Dermis microvascular lymphatic vessel endothelial cell (primary cell): ENCODE results near the gene PNMT. TPM values are rescaled to one million over a fixed set of nuclear protein-coding genes. Genes with fewer than 3 reads are reported as not detected.
"Not testable (repeated sequence)": the region's sequence is repeated elsewhere in the genome, so short reads cannot be mapped to it uniquely, and the experiment has no call there.

Experiments
- DNase-seq, 2 donors: peaks; one replicate each; pipeline versions ENCODE4 v3.0.0 to v3.0.0-alpha.2; 2010; ENCODE audit warnings: low read depth in 2 of 2
- total RNA-seq: library from RNA; depleted of rRNA; stranded (reverse); fragments of >200 nt; gene quantifications from 2 replicates; pipeline ENCODE4 v1.2.1, GENCODE V29; 2014

The PNMT gene
- total RNA-seq, 1 donor from 2014 or later, result 1.2 TPM

- no peak for DNase-seq
These were observed 16.3 kb downstream of the PNMT start for GRCh38 chr17:39684369-39685192.

GRCh38 chr17:39687101-39687545 is 18.9 kb downstream of the PNMT start:
- no peak for DNase-seq

- peak; percentile 68 to 88 for DNase-seq
These were observed 19.6 kb downstream of the PNMT start, which contains the start of gene PGAP3 for GRCh38 chr17:39687546-39688474. Gene PGAP3 (minus strand): TSS chr17:39688057. CDS start chr17:39688014, 43 bp downstream.

GRCh38 chr17:39688475-39688835 is 20.2 kb downstream of the PNMT start:
- no peak for DNase-seq

- no peak for DNase-seq
These were observed 20.7 kb downstream of the PNMT start for GRCh38 chr17:39688945-39689344.

GRCh38 chr17:39694593-39694992 is 26.3 kb downstream of the PNMT start:
- no peak for DNase-seq

GRCh38 chr17:39695089-39695474 is 26.8 kb downstream of the PNMT start:
- DNase-seq, result no peak

- no peak for DNase-seq
These were observed 28.5 kb downstream of the PNMT start for GRCh38 chr17:39696731-39697130.

GRCh38 chr17:39697961-39698360 is 29.7 kb downstream of the PNMT start:
- DNase-seq, result no peak

- DNase-seq, result not testable (repeated sequence)
These were observed 31.0 kb downstream of the PNMT start for GRCh38 chr17:39699157-39699817.

- DNase-seq, result no peak
These were observed 31.5 kb downstream of the PNMT start, which contains the start of gene ERBB2 for GRCh38 chr17:39699818-39700147. Gene ERBB2 (plus strand): TSS chr17:39700064. CDS start chr17:39700239, 175 bp downstream.

- no peak for DNase-seq
These were observed 32.1 kb downstream of the PNMT start for GRCh38 chr17:39700148-39700987.

- no peak for DNase-seq
These were observed 32.9 kb downstream of the PNMT start for GRCh38 chr17:39701012-39701783.

- no peak for DNase-seq
These were observed 33.6 kb downstream of the PNMT start for GRCh38 chr17:39701784-39702422.

- DNase-seq, result no peak
These were observed 34.9 kb downstream of the PNMT start for GRCh38 chr17:39702901-39703893.

GRCh38 chr17:39703913-39704312 is 35.7 kb downstream of the PNMT start:
- no peak for DNase-seq

GRCh38 chr17:39704821-39705551 is 36.7 kb downstream of the PNMT start:
- no peak for DNase-seq
